Skeletal muscle satellite cell (primary cell): ENCODE results near the gene EIF2AK2.

ENCODE experiments used
- H3K27me3 ChIP-seq: 2 replicates; pipeline ENCODE4 v1.7.0; 2013; ENCODE audit warnings: low read length; ENCODE audit not compliant: control insufficient read depth, insufficient read depth
- H3K36me3 ChIP-seq: 2 replicates; pipeline ENCODE4 v1.7.0; 2013; ENCODE audit warnings: mild to moderate bottlenecking, control low read depth, low read length; ENCODE audit not compliant: insufficient read depth
- H3K4me1 ChIP-seq: 2 replicates; pipeline ENCODE4 v1.7.0; 2013; ENCODE audit warnings: low read length; ENCODE audit not compliant: control insufficient read depth, insufficient read depth
- H3K4me2 ChIP-seq: 2 replicates; pipeline ENCODE4 v1.7.0; 2013; ENCODE audit warnings: mild to moderate bottlenecking, low read length
- H3K4me3 ChIP-seq: 2 replicates; pipeline ENCODE4 v1.7.0; 2013; ENCODE audit warnings: low read length
- H3K9ac ChIP-seq: 2 replicates; pipeline ENCODE4 v1.7.0; 2013; ENCODE audit warnings: mild to moderate bottlenecking, low read depth, low read length, moderate library complexity
- H3K9me3 ChIP-seq: replicated peaks from 2 replicates; pipeline ENCODE4 v1.7.0; 2013; ENCODE audit warnings: mild to moderate bottlenecking, control low read depth, low read length

EIF2AK2 gene

GRCh38 chr2:37125416-37125815 is 31.4 kb downstream of the EIF2AK2 start:
- Histone ChIP-seq H3K4me1 (no peaks in the 10 kb centered on the region), H3K9ac (no peak overlapping the region), H3K4me3 (no peak overlapping the region), H3K4me2 (no peak overlapping the region), H3K27me3 (no peaks in the 10 kb centered on the region), H3K36me3 (peaks cover 35% of the 10 kb centered on the region), H3K9me3 (no peaks in the 10 kb centered on the region)

GRCh38 chr2:37119157-37119556 is 37.6 kb downstream of the EIF2AK2 start:
- no peak overlapping the region for H3K4me2 ChIP-seq
- no peaks in the 10 kb centered on the region for H3K4me1 ChIP-seq
- H3K27me3 ChIP-seq, result no peaks in the 10 kb centered on the region
- no peak overlapping the region for H3K9ac ChIP-seq
- H3K9me3 ChIP-seq, result no peaks in the 10 kb centered on the region
- H3K36me3 ChIP-seq, result peaks cover 15% of the 10 kb centered on the region
- H3K4me3 ChIP-seq, result no peak overlapping the region

GRCh38 chr2:37117566-37117965 is 39.2 kb downstream of the EIF2AK2 start:
- Histone ChIP-seq H3K9me3 (no peaks in the 10 kb centered on the region), H3K27me3 (no peaks in the 10 kb centered on the region), H3K4me3 (no peak overlapping the region), H3K4me2 (no peak overlapping the region), H3K4me1 (no peaks in the 10 kb centered on the region), H3K9ac (no peak overlapping the region), H3K36me3 (peaks cover 15% of the 10 kb centered on the region)

- H3K4me1 ChIP-seq, result no peaks in the 10 kb centered on the region
- no peak overlapping the region for H3K4me3 ChIP-seq
- no peaks in the 10 kb centered on the region for H3K27me3 ChIP-seq
- no peak overlapping the region for H3K9ac ChIP-seq
- H3K36me3 ChIP-seq, result peaks cover 27% of the 10 kb centered on the region
- no peaks in the 10 kb centered on the region for H3K9me3 ChIP-seq
- H3K4me2 ChIP-seq, result no peak overlapping the region
Observed at GRCh38 chr2:37111958-37112357, 44.8 kb downstream of the EIF2AK2 start.

- Histone ChIP-seq H3K4me2 (no peak overlapping the region), H3K36me3 (peaks cover 37% of the 10 kb centered on the region), H3K4me3 (no peak overlapping the region), H3K4me1 (no peaks in the 10 kb centered on the region), H3K9ac (no peak overlapping the region), H3K27me3 (no peaks in the 10 kb centered on the region), H3K9me3 (no peaks in the 10 kb centered on the region)
Observed at GRCh38 chr2:37110306-37111212, 46.2 kb downstream of the EIF2AK2 start.

GRCh38 chr2:37109523-37109922 is 47.3 kb downstream of the EIF2AK2 start:
- no peaks in the 10 kb centered on the region for H3K4me1 ChIP-seq
- no peak overlapping the region for H3K4me3 ChIP-seq
- H3K27me3 ChIP-seq, result no peaks in the 10 kb centered on the region
- peaks cover 37% of the 10 kb centered on the region for H3K36me3 ChIP-seq
- H3K9ac ChIP-seq, result no peak overlapping the region
- H3K9me3 ChIP-seq, result no peaks in the 10 kb centered on the region
- H3K4me2 ChIP-seq, result no peak overlapping the region

GRCh38 chr2:37105150-37105549 is 51.6 kb downstream of the EIF2AK2 start:
- H3K4me1 ChIP-seq, result peaks cover 13% of the 10 kb centered on the region
- H3K9me3 ChIP-seq, result no peaks in the 10 kb centered on the region
- H3K27me3 ChIP-seq, result no peaks in the 10 kb centered on the region
- H3K4me2 ChIP-seq, result no peak overlapping the region
- H3K4me3 ChIP-seq, result no peak overlapping the region
- H3K9ac ChIP-seq, result no peak overlapping the region
- peaks cover 45% of the 10 kb centered on the region for H3K36me3 ChIP-seq

GRCh38 chr2:37104178-37104577 is 52.6 kb downstream of the EIF2AK2 start:
- Histone ChIP-seq H3K4me3 (no peak overlapping the region), H3K4me2 (no peak overlapping the region), H3K9me3 (no peaks in the 10 kb centered on the region), H3K27me3 (no peaks in the 10 kb centered on the region), H3K36me3 (peaks cover 43% of the 10 kb centered on the region), H3K4me1 (peaks cover 13% of the 10 kb centered on the region), H3K9ac (no peak overlapping the region)

- Histone ChIP-seq H3K4me3 (no peak overlapping the region), H3K9me3 (no peaks in the 10 kb centered on the region), H3K36me3 (peaks cover 38% of the 10 kb centered on the region), H3K9ac (no peak overlapping the region), H3K27me3 (no peaks in the 10 kb centered on the region), H3K4me2 (no peak overlapping the region), H3K4me1 (peaks cover 13% of the 10 kb centered on the region)
Observed at GRCh38 chr2:37102588-37102987, 54.2 kb downstream of the EIF2AK2 start.

GRCh38 chr2:37100054-37100453 is 56.7 kb downstream of the EIF2AK2 start:
- Histone ChIP-seq H3K4me3 (no peak overlapping the region), H3K27me3 (no peaks in the 10 kb centered on the region), H3K4me1 (peaks cover 13% of the 10 kb centered on the region), H3K9ac (no peak overlapping the region), H3K36me3 (peaks cover 45% of the 10 kb centered on the region), H3K9me3 (no peaks in the 10 kb centered on the region), H3K4me2 (no peak overlapping the region)

- Histone ChIP-seq H3K27me3 (no peaks in the 10 kb centered on the region), H3K9ac (no peak overlapping the region), H3K9me3 (no peaks in the 10 kb centered on the region), H3K36me3 (peaks cover 59% of the 10 kb centered on the region), H3K4me1 (peaks cover 4% of the 10 kb centered on the region), H3K4me3 (no peak overlapping the region), H3K4me2 (no peak overlapping the region)
Observed at GRCh38 chr2:37098416-37099118, 58.2 kb downstream of the EIF2AK2 start.
